Trophoblast cell (in vitro differentiated cells and primary cell): ENCODE measurements around the gene SEMA4C.
A peak's percentile ranks its signal among the peaks of the same experiment; 100 is the strongest.

Experiments
- DNase-seq, 2 donors: peaks; one replicate each; pipeline ENCODE4 v3.0.0-alpha.2; 2016
- H2AFZ ChIP-seq: 2 replicates; pipeline ENCODE4 v1.6.1; 2013; ENCODE audit warnings: low read length, moderate library complexity, mild to moderate bottlenecking; ENCODE audit not compliant: insufficient read depth, poor library complexity
- H2AK5ac ChIP-seq: 2 replicates; pipeline ENCODE4 v1.6.1; 2013; ENCODE audit warnings: mild to moderate bottlenecking, low read length
- H2BK120ac ChIP-seq: 2 replicates; pipeline ENCODE4 v1.6.1; 2013; ENCODE audit warnings: low read length, mild to moderate bottlenecking, moderate library complexity; ENCODE audit not compliant: insufficient read depth, poor library complexity
- H2BK12ac ChIP-seq: 2 replicates; pipeline ENCODE4 v1.6.1; 2013; ENCODE audit warnings: mild to moderate bottlenecking, low read length, moderate library complexity
- H2BK5ac ChIP-seq: 2 replicates; pipeline ENCODE4 v1.6.1; 2013; ENCODE audit warnings: low read length, low read depth, moderate library complexity, mild to moderate bottlenecking; ENCODE audit not compliant: poor library complexity
- H3K14ac ChIP-seq: 2 replicates; pipeline ENCODE4 v1.6.1; 2013; ENCODE audit warnings: mild to moderate bottlenecking, low read length
- H3K18ac ChIP-seq: 2 replicates; pipeline ENCODE4 v1.6.1; 2013; ENCODE audit warnings: mild to moderate bottlenecking, low read length
- H3K23ac ChIP-seq: 2 replicates; pipeline ENCODE4 v1.6.1; 2013; ENCODE audit warnings: low read length
- H3K27ac ChIP-seq: 2 replicates; pipeline ENCODE4 v1.5.1; 2013; ENCODE audit warnings: low read depth, mild to moderate bottlenecking, inconsistent platforms, low read length, moderate library complexity
- H3K27me3 ChIP-seq: 2 replicates; pipeline ENCODE4 v1.6.1; 2013; ENCODE audit warnings: inconsistent platforms, mild to moderate bottlenecking, low read length, moderate library complexity; ENCODE audit not compliant: insufficient read depth
- H3K36me3 ChIP-seq, 2 experiments: 1 replicate in 1 of 2; 2 replicates in 1 of 2; pipeline ENCODE4 v1.6.1; 2013; ENCODE audit warnings: low read length in 2 of 2, mild to moderate bottlenecking in 2 of 2, moderate library complexity in 1 of 2; ENCODE audit not compliant: insufficient read depth in 2 of 2, control insufficient read depth in 1 of 2
- H3K4ac ChIP-seq: 2 replicates; pipeline ENCODE4 v1.6.1; 2013; ENCODE audit warnings: low read depth, mild to moderate bottlenecking, low read length, moderate library complexity
- H3K4me1 ChIP-seq, 2 experiments: 1 replicate in 1 of 2; 2 replicates in 1 of 2; pipeline ENCODE4 v1.6.1; 2013; ENCODE audit warnings: low read length in 2 of 2, mild to moderate bottlenecking in 2 of 2, moderate library complexity in 1 of 2; ENCODE audit not compliant: insufficient read depth in 2 of 2, control insufficient read depth in 1 of 2
- H3K4me2 ChIP-seq: 2 replicates; pipeline ENCODE4 v1.6.1; 2013; ENCODE audit warnings: inconsistent platforms, mild to moderate bottlenecking, low read length, moderate library complexity
- H3K4me3 ChIP-seq: 2 replicates; pipeline ENCODE4 v1.5.1; 2013; ENCODE audit warnings: mild to moderate bottlenecking, low read depth, low read length, inconsistent platforms
- H3K79me1 ChIP-seq: one replicate; pipeline ENCODE4 v1.6.1; 2013; ENCODE audit warnings: low read length
- H3K79me2 ChIP-seq: 2 replicates; pipeline ENCODE4 v1.6.1; 2013; ENCODE audit warnings: low read length, mild to moderate bottlenecking; ENCODE audit not compliant: control insufficient read depth, insufficient read depth, poor library complexity
- H3K9ac ChIP-seq: 2 replicates; pipeline ENCODE4 v1.6.1; 2013; ENCODE audit warnings: mild to moderate bottlenecking, low read length
- H3K9me3 ChIP-seq: 2 replicates; pipeline ENCODE4 v1.6.1; 2013; ENCODE audit warnings: low read depth, mild to moderate bottlenecking, control low read depth, inconsistent platforms, low read length; ENCODE audit not compliant: insufficient read depth
- H4K12ac ChIP-seq: 2 replicates; pipeline ENCODE4 v1.6.1; 2013; ENCODE audit warnings: low read depth, mild to moderate bottlenecking, low read length, moderate library complexity
- H4K8ac ChIP-seq: 2 replicates; pipeline ENCODE4 v1.6.1; 2013; ENCODE audit warnings: low read depth, mild to moderate bottlenecking, low read length, moderate library complexity
- H4K91ac ChIP-seq: one replicate; pipeline ENCODE4 v1.6.1; 2013; ENCODE audit warnings: low read depth, mild to moderate bottlenecking, low read length, moderate library complexity
- WGBS: extraction: QIAGEN DNeasy Blood & Tissue Kit; methylation state at CpG from one replicate; pipeline ENCODE4 v1.1.7; 2013; ENCODE audit warnings: missing lambda C conversion rate; ENCODE audit not compliant: insufficient read length, insufficient coverage; ENCODE audit errors: extremely low coverage; 5-methylcytosine and 5-hydroxymethylcytosine counted together

SEMA4C gene

DNA sequence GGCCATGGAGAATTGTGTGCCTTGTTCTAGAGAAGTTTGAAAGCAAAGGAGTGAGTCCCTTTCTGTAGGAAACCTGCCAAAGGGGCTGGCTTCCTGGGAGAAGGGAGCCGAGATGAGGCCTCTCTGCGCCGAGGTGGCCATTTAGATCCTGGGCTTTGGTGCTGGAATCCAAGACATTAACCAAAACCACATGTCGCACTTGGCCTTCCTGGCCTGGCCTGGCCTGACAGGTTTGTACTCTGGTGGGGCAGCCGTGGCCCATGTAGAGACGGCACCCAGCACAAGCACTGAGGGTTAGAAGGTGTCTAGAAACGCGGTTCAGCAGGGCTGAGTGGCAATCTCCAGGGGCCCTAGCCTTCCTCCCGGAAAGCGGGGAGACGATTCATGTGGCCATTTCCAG, 46.7 kb downstream of the SEMA4C start:
- no peak for DNase-seq
- Histone ChIP-seq H2BK120ac (no peak overlapping the region), H4K91ac (no peak overlapping the region), H3K4ac (no peak overlapping the region), H3K4me3 (no peak overlapping the region), H2BK12ac (no peak overlapping the region), H3K79me1 (no peaks in the 10 kb centered on the region), H3K27ac (no peak overlapping the region), H3K27me3 (no peaks in the 10 kb centered on the region), H3K18ac (no peak overlapping the region), H3K4me2 (no peak overlapping the region), H3K23ac (no peak overlapping the region), H3K4me1 (peaks cover 4 to 7% of the 10 kb centered on the region in 2 experiments), H4K12ac (no peak overlapping the region), H2AK5ac (no peak overlapping the region), H3K9me3 (peaks cover 4% of the 10 kb centered on the region), H4K8ac (no peak overlapping the region), H3K14ac (no peak overlapping the region), H2AFZ (no peak overlapping the region), H3K9ac (no peak overlapping the region), H2BK5ac (no peak overlapping the region), H3K79me2 (no peaks in the 10 kb centered on the region), H3K36me3 (peaks cover 33 to 38% of the 10 kb centered on the region in 2 experiments)
- WGBS, result no CpG with 5 or more reads among the region's 11 CpGs

GRCh38 chr2:96822786-96823185, 47.1 kb downstream of the SEMA4C start:
- Histone ChIP-seq H4K8ac (no peak overlapping the region), H3K4ac (no peak overlapping the region), H3K18ac (no peak overlapping the region), H2AK5ac (no peak overlapping the region), H3K4me3 (no peak overlapping the region), H3K23ac (no peak overlapping the region), H3K27me3 (no peaks in the 10 kb centered on the region), H3K27ac (no peak overlapping the region), H3K79me2 (no peaks in the 10 kb centered on the region), H3K9ac (no peak overlapping the region), H3K36me3 (peaks cover 29 to 34% of the 10 kb centered on the region in 2 experiments), H3K4me2 (no peak overlapping the region), H2BK120ac (no peak overlapping the region), H3K79me1 (no peaks in the 10 kb centered on the region), H3K14ac (no peak overlapping the region), H4K12ac (no peak overlapping the region), H3K4me1 (peaks cover 4 to 7% of the 10 kb centered on the region in 2 experiments), H2BK12ac (no peak overlapping the region), H2AFZ (no peak overlapping the region), H3K9me3 (peaks cover 4% of the 10 kb centered on the region), H2BK5ac (no peak overlapping the region), H4K91ac (no peak overlapping the region)
- no CpG with 5 or more reads among the region's 4 CpGs for WGBS
- no peak for DNase-seq

DNA sequence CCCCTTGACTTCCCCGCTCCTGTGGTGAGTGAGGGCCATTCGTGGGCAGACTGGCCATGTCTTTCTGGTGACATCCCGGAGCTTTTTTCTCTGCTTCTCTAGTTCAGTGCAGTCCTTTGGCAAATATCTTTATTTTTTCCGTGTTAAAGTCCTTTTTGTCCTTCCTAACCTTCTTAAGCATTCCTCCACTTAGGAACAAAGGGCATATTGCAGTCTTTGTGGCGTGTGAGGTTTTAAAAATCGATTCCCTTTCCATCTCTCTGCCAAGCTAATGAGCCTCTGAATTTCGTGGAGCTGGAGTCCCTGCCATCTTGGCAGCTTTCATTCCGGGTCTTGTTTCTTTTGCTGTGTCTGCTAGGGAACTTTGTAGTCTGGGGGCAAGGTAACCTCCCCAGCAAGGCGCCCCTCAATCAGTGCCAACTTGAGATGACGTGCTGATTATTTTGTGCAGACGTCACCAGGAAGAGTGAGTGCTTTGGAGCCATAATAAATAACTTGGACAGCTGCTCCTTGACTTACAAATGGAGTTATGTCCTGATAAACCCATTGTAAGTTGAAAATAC, 48.7 kb downstream of the SEMA4C start:
- no peak overlapping the region for H4K12ac ChIP-seq
- H3K4me2 ChIP-seq, result no peak overlapping the region
- H2AFZ ChIP-seq, result peak overlapping the region; percentile 31
- no peak overlapping the region for H4K8ac ChIP-seq
- WGBS, result no CpG with 5 or more reads among the region's 11 CpGs
- no peak overlapping the region for H3K9ac ChIP-seq
- no peak overlapping the region for H3K14ac ChIP-seq
- H3K27ac ChIP-seq, result no peak overlapping the region
- H2AK5ac ChIP-seq, result no peak overlapping the region
- H3K4me1 ChIP-seq, result peaks cover 10 to 16% of the 10 kb centered on the region in 2 experiments
- H2BK5ac ChIP-seq, result no peak overlapping the region
- H3K36me3 ChIP-seq, result peaks cover 17 to 24% of the 10 kb centered on the region in 2 experiments
- no peak overlapping the region for H3K23ac ChIP-seq
- H3K79me2 ChIP-seq, result peaks cover 1% of the 10 kb centered on the region
- H2BK120ac ChIP-seq, result no peak overlapping the region
- no peak overlapping the region for H3K4me3 ChIP-seq
- no peak overlapping the region for H2BK12ac ChIP-seq
- H3K9me3 ChIP-seq, result peaks cover 4% of the 10 kb centered on the region
- H3K18ac ChIP-seq, result no peak overlapping the region
- H3K4ac ChIP-seq, result no peak overlapping the region
- no peak overlapping the region for H4K91ac ChIP-seq
- DNase-seq, result no peak
- H3K79me1 ChIP-seq, result peaks cover 1% of the 10 kb centered on the region
- H3K27me3 ChIP-seq, result no peaks in the 10 kb centered on the region

GRCh38 chr2:96819876-96820511, 49.9 kb downstream of the SEMA4C start:
- no peak overlapping the region for H4K91ac ChIP-seq
- H3K4me3 ChIP-seq, result no peak overlapping the region
- H2BK5ac ChIP-seq, result no peak overlapping the region
- no peak overlapping the region for H3K27ac ChIP-seq
- no peak overlapping the region for H3K4ac ChIP-seq
- no peak for DNase-seq
- no peak overlapping the region for H2AK5ac ChIP-seq
- H3K4me2 ChIP-seq, result peak overlapping the region; percentile 1
- peaks cover 14 to 19% of the 10 kb centered on the region in 2 experiments for H3K4me1 ChIP-seq
- H3K9me3 ChIP-seq, result peaks cover 4% of the 10 kb centered on the region
- no peak overlapping the region for H3K9ac ChIP-seq
- no peak overlapping the region for H2AFZ ChIP-seq
- no peaks in the 10 kb centered on the region for H3K27me3 ChIP-seq
- no peak overlapping the region for H3K18ac ChIP-seq
- no peak overlapping the region for H3K14ac ChIP-seq
- no peak overlapping the region for H3K23ac ChIP-seq
- peaks cover 2% of the 10 kb centered on the region for H3K79me1 ChIP-seq
- no peak overlapping the region for H2BK120ac ChIP-seq
- peaks cover 2% of the 10 kb centered on the region for H3K79me2 ChIP-seq
- no peak overlapping the region for H4K12ac ChIP-seq
- H4K8ac ChIP-seq, result no peak overlapping the region
- H2BK12ac ChIP-seq, result no peak overlapping the region
- H3K36me3 ChIP-seq, result peaks cover 9 to 16% of the 10 kb centered on the region in 2 experiments
- WGBS, result no CpG with 5 or more reads among the region's 12 CpGs
